Ishikawa (cell line): ENCODE data around the gene KIF1C.

ENCODE experiments used
- CEBPB ChIP-seq: IDR thresholded peaks from 2 replicates; pipeline ENCODE4 v1.6.1; 2012
- CREB1 ChIP-seq: IDR thresholded peaks from 2 replicates; pipeline ENCODE4 v1.6.1; 2012; ENCODE audit warnings: low read depth
- EGR1 ChIP-seq: IDR thresholded peaks from 2 replicates; pipeline ENCODE4 v1.6.1; 2012
- EP300 ChIP-seq: IDR thresholded peaks from 2 replicates; pipeline ENCODE4 v1.6.1; 2012; ENCODE audit warnings: borderline replicate concordance
- FOXM1 ChIP-seq: IDR thresholded peaks from 2 replicates; pipeline ENCODE4 v1.6.1; 2012; ENCODE audit warnings: low read depth, borderline replicate concordance
- MAX ChIP-seq: IDR thresholded peaks from 2 replicates; pipeline ENCODE4 v1.6.1; 2012
- NFIC ChIP-seq: IDR thresholded peaks from 2 replicates; pipeline ENCODE4 v1.6.1; 2012
- RAD21 ChIP-seq: IDR thresholded peaks from 2 replicates; pipeline ENCODE4 v1.6.1; 2012; ENCODE audit warnings: low read depth
- REST ChIP-seq: IDR thresholded peaks from 2 replicates; pipeline ENCODE4 v1.6.1; 2012; ENCODE audit warnings: low read depth, mild to moderate bottlenecking
- TAF1 ChIP-seq: IDR thresholded peaks from 2 replicates; pipeline ENCODE4 v1.6.1; 2012; ENCODE audit warnings: low read depth, mild to moderate bottlenecking
- TCF12 ChIP-seq: IDR thresholded peaks from 2 replicates; pipeline ENCODE4 v1.6.1; 2012; ENCODE audit warnings: low read depth
- TEAD4 ChIP-seq: IDR thresholded peaks from 2 replicates; pipeline ENCODE4 v1.6.1; 2012
- USF1 ChIP-seq: IDR thresholded peaks from 2 replicates; pipeline ENCODE4 v1.6.1; 2012
- YY1 ChIP-seq: IDR thresholded peaks from 2 replicates; pipeline ENCODE4 v1.6.1; 2012; ENCODE audit warnings: low read depth
- ZBTB7A ChIP-seq: IDR thresholded peaks from 2 replicates; pipeline ENCODE4 v1.6.1; 2012; ENCODE audit warnings: low read depth

Gene KIF1C

GRCh38 chr17:4958102-4958501 lies 39.6 kb upstream of the KIF1C start:
- no peak for TF ChIP-seq TCF12
- no peak for TF ChIP-seq TAF1
- TF ChIP-seq MAX: no peak
- TF ChIP-seq YY1: no peak
- TF ChIP-seq TEAD4: no peak
- no peak for TF ChIP-seq RAD21
- TF ChIP-seq ZBTB7A: no peak
- TF ChIP-seq EGR1: no peak
- TF ChIP-seq REST: no peak
- no peak for TF ChIP-seq FOXM1

GRCh38 chr17:4959261-4959965 lies 38.3 kb upstream of the KIF1C start:
- no peak for TF ChIP-seq TEAD4
- no peak for TF ChIP-seq MAX
- no peak for TF ChIP-seq YY1
- no peak for TF ChIP-seq REST
- no peak for TF ChIP-seq USF1
- TF ChIP-seq CEBPB: no peak
- TF ChIP-seq TCF12: no peak
- no peak for TF ChIP-seq NFIC
- no peak for TF ChIP-seq EGR1
- no peak for TF ChIP-seq ZBTB7A
- no peak for TF ChIP-seq CREB1
- no peak for TF ChIP-seq TAF1
- TF ChIP-seq EP300: no peak
- no peak for TF ChIP-seq FOXM1
- no peak for TF ChIP-seq RAD21

- TF ChIP-seq MAX (no peak), EP300 (no peak), REST (no peak), YY1 (no peak), CREB1 (no peak), TAF1 (no peak), NFIC (no peak), EGR1 (no peak), RAD21 (no peak), USF1 (no peak), CEBPB (no peak), TEAD4 (no peak), ZBTB7A (no peak), TCF12 (no peak), FOXM1 (no peak)
These were observed 37.3 kb upstream of the KIF1C start for GRCh38 chr17:4960279-4960922.
